ENCODE results near the gene UBE2G2. TPM values are rescaled to one million over a fixed set of nuclear protein-coding genes. Genes with fewer than 3 reads are reported as not detected.

UBE2G2 gene
- total and polyA plus RNA-seq, 7 donors: 21.6 to 101 (median 51.5) TPM

DNA sequence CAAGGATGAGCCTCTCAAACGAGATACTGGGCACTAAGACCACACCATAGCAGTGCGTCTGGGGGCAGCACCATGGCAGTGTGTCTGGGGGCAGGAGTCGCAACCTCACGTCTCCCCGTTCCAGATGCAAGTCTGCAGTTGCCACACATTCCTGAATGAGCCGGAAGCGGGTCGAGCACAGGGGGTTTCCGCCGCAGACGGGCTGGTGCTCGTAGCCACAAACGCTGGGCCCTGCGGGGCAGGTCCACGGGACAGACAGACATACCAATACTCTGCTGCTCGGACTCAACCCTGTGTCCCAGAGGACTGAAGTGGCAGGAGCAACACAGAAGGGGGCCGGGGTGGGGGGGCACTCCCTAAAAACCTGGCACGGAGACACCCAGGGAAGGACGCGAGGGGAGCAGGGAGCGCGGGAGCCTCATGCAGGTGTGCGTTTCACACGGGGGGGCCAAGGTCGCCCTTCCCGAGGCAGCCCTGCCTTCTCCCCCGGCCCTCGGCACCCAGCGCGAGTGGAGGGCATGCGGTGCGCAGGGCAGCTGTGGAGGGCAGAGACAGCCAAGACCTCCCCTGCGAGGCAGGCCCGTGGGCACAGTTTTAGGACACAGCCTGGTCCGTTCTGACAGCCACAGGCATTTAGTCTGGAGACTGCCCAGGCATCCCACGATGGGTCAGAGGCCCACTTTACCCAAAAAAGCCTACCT is 47.4 kb upstream of the UBE2G2 start:
- DNase-seq: no peak
- H3K9me3 ChIP-seq: no peaks in the 10 kb centered on the region
- peaks cover 0 to 23% (median 19%) of the 10 kb centered on the region in 4 donors for H3K4me1 ChIP-seq
- peaks cover 0 to 10% (median 0%) of the 10 kb centered on the region in 3 donors for H3K27me3 ChIP-seq
- H3K27ac ChIP-seq: no peak overlapping the region
- 46 to 89% methylated on average over 36 of the region's 36 CpGs for WGBS, 2 donors
- intact Hi-C loops (cut with DNase I): no loop called here
- no peak overlapping the region for H3K4me3 ChIP-seq
- no peak for TF ChIP-seq POLR2A (IDR thresholded peaks at IDR 0.05)
- TF ChIP-seq, protein P1, sequence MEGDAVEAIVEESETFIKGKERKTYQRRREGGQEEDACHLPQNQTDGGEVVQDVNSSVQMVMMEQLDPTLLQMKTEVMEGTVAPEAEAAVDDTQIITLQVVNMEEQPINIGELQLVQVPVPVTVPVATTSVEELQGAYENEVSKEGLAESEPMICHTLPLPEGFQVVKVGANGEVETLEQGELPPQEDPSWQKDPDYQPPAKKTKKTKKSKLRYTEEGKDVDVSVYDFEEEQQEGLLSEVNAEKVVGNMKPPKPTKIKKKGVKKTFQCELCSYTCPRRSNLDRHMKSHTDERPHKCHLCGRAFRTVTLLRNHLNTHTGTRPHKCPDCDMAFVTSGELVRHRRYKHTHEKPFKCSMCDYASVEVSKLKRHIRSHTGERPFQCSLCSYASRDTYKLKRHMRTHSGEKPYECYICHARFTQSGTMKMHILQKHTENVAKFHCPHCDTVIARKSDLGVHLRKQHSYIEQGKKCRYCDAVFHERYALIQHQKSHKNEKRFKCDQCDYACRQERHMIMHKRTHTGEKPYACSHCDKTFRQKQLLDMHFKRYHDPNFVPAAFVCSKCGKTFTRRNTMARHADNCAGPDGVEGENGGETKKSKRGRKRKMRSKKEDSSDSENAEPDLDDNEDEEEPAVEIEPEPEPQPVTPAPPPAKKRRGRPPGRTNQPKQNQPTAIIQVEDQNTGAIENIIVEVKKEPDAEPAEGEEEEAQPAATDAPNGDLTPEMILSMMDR (IDR thresholded peaks at IDR 0.05): no peak
- no peak for TF ChIP-seq POLR2AphosphoS5 (IDR thresholded peaks at IDR 0.05)
- TF ChIP-seq EP300 (IDR thresholded peaks at IDR 0.05): no peak
- peaks cover 14 to 58% (median 31%) of the 10 kb centered on the region in 4 donors for H3K36me3 ChIP-seq

DNA sequence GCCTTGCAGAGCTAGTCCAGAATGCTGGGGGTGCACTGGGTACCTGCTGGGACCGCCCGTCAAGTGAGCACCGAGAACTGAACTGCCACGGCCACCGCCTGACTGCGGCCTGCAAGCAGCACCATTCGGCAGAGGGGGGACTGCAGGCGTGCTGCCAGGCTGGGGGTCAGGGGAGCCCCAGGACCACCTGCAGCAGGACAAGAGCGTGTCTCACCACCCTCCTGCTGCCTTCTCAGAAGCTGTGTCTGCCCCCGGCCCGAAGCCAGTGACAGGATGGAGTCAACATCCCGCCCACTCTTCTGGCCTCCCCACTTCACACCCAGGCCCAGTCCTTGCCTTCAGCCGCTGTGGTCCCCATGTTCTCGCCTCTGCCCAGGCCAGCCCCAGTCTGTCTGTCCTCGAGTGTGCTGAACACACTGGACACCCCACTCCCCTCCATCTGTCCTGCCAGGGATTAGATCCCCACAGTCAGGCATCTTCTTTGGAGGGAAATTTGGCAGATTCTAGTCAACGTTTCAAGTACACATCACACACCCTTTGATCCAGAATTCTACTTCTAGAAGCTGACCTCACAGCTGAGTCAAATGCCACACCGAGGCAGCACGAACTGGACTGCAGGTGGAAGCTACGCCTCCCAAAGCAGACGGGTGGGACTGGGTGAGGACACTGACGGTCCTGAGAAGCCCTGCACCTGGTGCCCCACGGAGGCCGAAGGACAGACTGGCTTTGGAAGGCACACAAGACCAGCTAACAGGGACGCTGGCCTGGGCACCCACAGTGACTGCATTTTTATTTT is 45.8 kb upstream of the UBE2G2 start:
- no peak for TF ChIP-seq POLR2A (IDR thresholded peaks at IDR 0.05)
- TF ChIP-seq, protein P1 (IDR thresholded peaks at IDR 0.05): no peak
- no peak for TF ChIP-seq POLR2AphosphoS5 (IDR thresholded peaks at IDR 0.05)
- TF ChIP-seq EP300 (IDR thresholded peaks at IDR 0.05): no peak
- Histone ChIP-seq H3K36me3 (peaks cover 14 to 42% (median 24%) of the 10 kb centered on the region in 4 donors), H3K4me1 (peaks cover 0 to 23% (median 19%) of the 10 kb centered on the region in 4 donors), H3K27ac (no peak overlapping the region), H3K9me3 (no peaks in the 10 kb centered on the region), H3K4me3 (no peak overlapping the region), H3K27me3 (peaks cover 0 to 25% (median 0%) of the 10 kb centered on the region in 3 donors)
- no peak for DNase-seq
- intact Hi-C loops (cut with DNase I): no loop called here
- WGBS, 2 donors: 88 to 90% methylated on average over 24 of the region's 24 CpGs

DNA sequence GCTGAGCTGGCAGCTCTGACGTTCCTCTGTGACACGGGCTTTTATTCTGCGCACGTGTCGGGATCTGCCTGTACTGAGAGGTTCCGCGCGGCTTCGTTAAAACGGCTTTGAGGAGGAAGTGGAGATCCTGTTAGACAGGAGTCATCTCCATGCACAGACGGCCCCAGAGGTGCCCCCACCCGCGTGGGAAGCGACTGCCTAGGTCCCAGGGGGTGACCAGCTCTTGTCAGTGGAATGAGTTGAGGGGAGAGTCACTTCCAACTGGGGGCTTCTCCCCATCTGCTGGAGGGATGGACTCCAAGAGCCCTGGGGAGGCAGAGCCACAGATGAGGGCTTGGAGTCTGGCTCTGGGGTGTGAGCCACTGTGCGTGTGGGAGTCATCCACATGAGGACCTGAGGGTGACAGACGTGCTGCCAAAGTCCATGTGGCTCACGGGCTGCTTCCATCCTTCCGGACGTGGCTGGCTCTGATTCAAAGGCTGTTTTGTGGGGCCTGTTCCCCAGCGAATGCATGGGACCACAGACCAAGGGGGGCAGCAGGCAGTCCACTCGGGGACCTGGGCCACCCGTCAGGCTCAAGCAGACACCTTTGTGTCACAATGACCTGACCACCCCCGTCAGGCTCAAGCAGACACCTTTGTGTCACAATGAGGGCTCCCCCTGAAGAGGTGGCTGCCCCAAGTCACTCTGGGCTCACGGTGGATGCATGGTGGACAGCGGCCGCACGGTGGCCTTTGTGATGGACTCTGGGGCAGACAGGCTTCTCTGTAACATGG is 45.1 kb upstream of the UBE2G2 start:
- peak overlapping the region in 2 of 4 donors; percentile 37 to 42 for H3K4me3 ChIP-seq

DNA sequence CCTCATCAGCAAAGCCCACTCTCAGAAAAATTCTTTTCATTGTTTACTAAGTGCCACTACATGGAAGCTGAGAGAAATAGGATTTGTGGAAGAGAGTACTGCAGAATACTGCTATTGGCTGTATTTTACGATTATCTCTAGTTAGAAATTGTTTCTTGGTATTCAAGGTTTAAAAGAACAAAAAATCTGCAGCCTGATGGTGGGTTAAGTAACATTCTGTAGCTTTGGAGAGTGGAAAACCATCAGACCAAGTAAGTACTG is 44.5 kb upstream of the UBE2G2 start:
- peak overlapping the region in 3 of 4 donors; percentile 27 to 42 (median 37) for H3K4me3 ChIP-seq
- TF ChIP-seq, protein P1 (IDR thresholded peaks at IDR 0.05): peak in 1 of 4 experiments; percentile 4
- TF ChIP-seq EP300 (IDR thresholded peaks at IDR 0.05): no peak
- DNase-seq: no peak
- H3K4me1 ChIP-seq: peaks cover 0 to 23% (median 19%) of the 10 kb centered on the region in 4 donors
- H3K27me3 ChIP-seq: peaks cover 0 to 27% (median 0%) of the 10 kb centered on the region in 3 donors
- peaks cover 14 to 29% (median 23%) of the 10 kb centered on the region in 4 donors for H3K36me3 ChIP-seq
- H3K27ac ChIP-seq: peak overlapping the region in 2 of 4 donors; percentile 12 to 54
- WGBS, 2 donors: 14 to 25% methylated on average over 1 of the region's 1 CpG
- intact Hi-C loops (cut with DNase I): no loop called here
- H3K9me3 ChIP-seq: no peaks in the 10 kb centered on the region

More for the DNA sequence above, 45.1 kb upstream of the UBE2G2 start:
- intact Hi-C loops (cut with DNase I): no loop called here
- DNase-seq: peak; percentile 89
- TF ChIP-seq POLR2A (IDR thresholded peaks at IDR 0.05) (no peak), POLR2AphosphoS5 (IDR thresholded peaks at IDR 0.05) (peak in 3 of 4 donors; percentile 23 to 59 (median 39))
- peaks cover 0 to 27% (median 0%) of the 10 kb centered on the region in 3 donors for H3K27me3 ChIP-seq
- peaks cover 14 to 35% (median 24%) of the 10 kb centered on the region in 4 donors for H3K36me3 ChIP-seq
- peak overlapping the region in 1 of 4 donors; percentile 54 for H3K27ac ChIP-seq
- WGBS, 2 donors: 34 to 40% methylated on average over 27 of the region's 27 CpGs
- H3K9me3 ChIP-seq: no peaks in the 10 kb centered on the region
- H3K4me1 ChIP-seq: peaks cover 0 to 23% (median 19%) of the 10 kb centered on the region in 4 donors
